IPS DF 19.7 (cell line): ENCODE results near the gene SEC11A.
A peak's percentile ranks its signal among the peaks of the same experiment; 100 is the strongest.
"Not testable (repeated sequence)": the region's sequence is repeated elsewhere in the genome, so short reads cannot be mapped to it uniquely, and the experiment has no call there.

Source experiments
- DNase-seq: peaks from one replicate; pipeline ENCODE4 v3.0.0-alpha.2; 2013; ENCODE audit warnings: low read depth, low spot score

The SEC11A gene

GRCh38 chr15:84737005-84737404, 21.1 kb upstream of the SEC11A start:
- DNase-seq = no peak

- no peak for DNase-seq
Observed at GRCh38 chr15:84736375-84736774, 20.4 kb upstream of the SEC11A start.

- not testable (repeated sequence) for DNase-seq
Observed at GRCh38 chr15:84735480-84736061, 19.6 kb upstream of the SEC11A start.

GRCh38 chr15:84734794-84735479, 19.0 kb upstream of the SEC11A start:
- DNase-seq = peak; percentile 94

- DNase-seq = no peak
Observed at GRCh38 chr15:84731774-84732173, 15.8 kb upstream of the SEC11A start.

GRCh38 chr15:84727429-84727828, 11.5 kb upstream of the SEC11A start:
- no peak for DNase-seq

GRCh38 chr15:84725001-84725491, 9.1 kb upstream of the SEC11A start:
- no peak for DNase-seq

GRCh38 chr15:84722628-84723027, 6.7 kb upstream of the SEC11A start:
- DNase-seq = no peak

- no peak for DNase-seq
Observed at GRCh38 chr15:84721371-84721770, 5.4 kb upstream of the SEC11A start.

GRCh38 chr15:84715441-84716035, 401 bp downstream of the SEC11A start:
- no peak for DNase-seq

GRCh38 chr15:84714821-84715220, 1.1 kb downstream of the SEC11A start:
- DNase-seq = no peak

GRCh38 chr15:84714372-84714771, 1.6 kb downstream of the SEC11A start:
- DNase-seq = no peak

GRCh38 chr15:84703808-84704207, 12.1 kb downstream of the SEC11A start:
- no peak for DNase-seq

GRCh38 chr15:84702961-84703482, 12.9 kb downstream of the SEC11A start:
- DNase-seq = no peak

- no peak for DNase-seq
Observed at GRCh38 chr15:84699538-84700191, 16.3 kb downstream of the SEC11A start.

- no peak for DNase-seq
Observed at GRCh38 chr15:84697236-84697990, 18.5 kb downstream of the SEC11A start.

GRCh38 chr15:84696757-84697156, 19.2 kb downstream of the SEC11A start:
- DNase-seq = no peak

GRCh38 chr15:84690342-84690741, 25.6 kb downstream of the SEC11A start:
- no peak for DNase-seq

GRCh38 chr15:84689858-84690257, 26.1 kb downstream of the SEC11A start:
- no peak for DNase-seq

- not testable (repeated sequence) for DNase-seq
Observed at GRCh38 chr15:84686446-84686845, 29.5 kb downstream of the SEC11A start.

- no peak for DNase-seq
Observed at GRCh38 chr15:84685304-84685703, 30.6 kb downstream of the SEC11A start.
